Activated CD4-positive, alpha-beta T cell treated with anti-CD3 and anti-CD28 coated beads for 36 hours (primary cell): ENCODE results near the gene METTL23. TPM values are rescaled to one million over a fixed set of nuclear protein-coding genes. Genes with fewer than 3 reads are reported as not detected.

Experiments used
- ATAC-seq: fragments of 200-7000 bp; cut with Tn5 transposase; one replicate; pipeline ENCODE4 v1.10.0; 2021; ENCODE audit warnings: mild to moderate bottlenecking, moderate library complexity
- CTCF ChIA-PET: fragments of 350-600 bp; sonication (Branson Sonifier 250); formaldehyde crosslinking; loops from one replicate; lab custom pipeline; 2021; ENCODE audit warnings: antibody characterized with exemption; lab: Charles Lee
- POLR2A ChIA-PET: fragments of 350-600 bp; sonication (Branson Sonifier 250); formaldehyde crosslinking; loops from one replicate; lab custom pipeline; 2021; ENCODE audit warnings: antibody characterized with exemption, inconsistent platforms; lab: Charles Lee
- DNase-seq: peaks from one replicate; pipeline ENCODE4 v3.0.0-alpha.2; 2020
- H3K27ac Mint-ChIP-seq: one replicate; pipeline ENCODE4 v1.8.0; 2021; ENCODE audit warnings: mixed read lengths
- H3K27me3 Mint-ChIP-seq: one replicate; pipeline ENCODE4 v1.8.0; 2021; ENCODE audit warnings: mixed read lengths
- H3K36me3 Mint-ChIP-seq: one replicate; pipeline ENCODE4 v1.8.0; 2021; ENCODE audit warnings: low read depth, mixed read lengths
- H3K4me1 Mint-ChIP-seq: one replicate; pipeline ENCODE4 v1.8.0; 2021; ENCODE audit warnings: mixed read lengths
- H3K4me3 Mint-ChIP-seq: one replicate; pipeline ENCODE4 v1.8.0; 2021; ENCODE audit warnings: mild to moderate bottlenecking, moderate library complexity, mixed read lengths
- H3K9me3 Mint-ChIP-seq: one replicate; pipeline ENCODE4 v1.8.0; 2021; ENCODE audit warnings: low read depth, mixed read lengths
- intact Hi-C, 2 experiments: fragments of 100-400 bp; cut with DNase I in 1 of 2; cut with micrococcal nuclease in 1 of 2; formaldehyde crosslinking; loops; one replicate each; pipeline versions ENCODE4 v1.14.2 to v1.15.1; 2022 to 2024; cut with DNase I, micrococcal nuclease
- total RNA-seq, 2 experiments: library from RNA; stranded (reverse); gene quantifications; one replicate each; pipeline ENCODE4 v1.2.3, GENCODE V29; 2021

The METTL23 gene
- total RNA-seq, 2 experiments from 2014 or later, result 18.9 to 25.3 TPM

DNA sequence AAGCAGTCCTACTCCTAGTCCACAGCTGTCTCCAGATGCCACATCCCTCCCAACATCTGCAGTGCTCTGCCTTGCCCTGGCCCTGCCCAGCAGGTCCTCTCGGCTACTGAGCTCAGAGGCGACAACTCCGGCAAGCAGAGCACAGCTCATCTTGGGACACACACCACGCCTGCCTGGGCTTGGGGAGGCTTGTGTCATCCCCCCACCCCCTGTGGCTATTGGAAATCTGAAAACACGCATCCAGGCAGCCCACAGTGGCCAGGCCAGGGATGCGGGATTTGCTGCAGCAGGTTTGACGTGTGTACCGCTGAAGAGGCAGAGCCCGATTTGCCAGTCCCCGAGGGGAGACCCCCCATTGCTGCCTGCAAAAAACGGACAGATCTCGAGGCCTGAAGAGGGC is 41.3 kb upstream of the METTL23 start:
- H3K4me1 Mint-ChIP-seq, result peaks cover 1% of the 10 kb centered on the region
- DNase-seq (no peak), ATAC-seq (no peak)
- POLR2A ChIA-PET, result no interaction called here
- CTCF ChIA-PET, result no interaction called here
- H3K27ac Mint-ChIP-seq, result no peak overlapping the region
- H3K9me3 Mint-ChIP-seq, result no peaks in the 10 kb centered on the region
- intact Hi-C loops, result loop anchor here in 1 of 2 experiments (10.0 kb wide), 1 partner anchor 161 kb away; no protein-coding TSS in a partner anchor
- H3K4me3 Mint-ChIP-seq, result no peak overlapping the region
- H3K27me3 Mint-ChIP-seq, result no peaks in the 10 kb centered on the region
- no peaks in the 10 kb centered on the region for H3K36me3 Mint-ChIP-seq

DNA sequence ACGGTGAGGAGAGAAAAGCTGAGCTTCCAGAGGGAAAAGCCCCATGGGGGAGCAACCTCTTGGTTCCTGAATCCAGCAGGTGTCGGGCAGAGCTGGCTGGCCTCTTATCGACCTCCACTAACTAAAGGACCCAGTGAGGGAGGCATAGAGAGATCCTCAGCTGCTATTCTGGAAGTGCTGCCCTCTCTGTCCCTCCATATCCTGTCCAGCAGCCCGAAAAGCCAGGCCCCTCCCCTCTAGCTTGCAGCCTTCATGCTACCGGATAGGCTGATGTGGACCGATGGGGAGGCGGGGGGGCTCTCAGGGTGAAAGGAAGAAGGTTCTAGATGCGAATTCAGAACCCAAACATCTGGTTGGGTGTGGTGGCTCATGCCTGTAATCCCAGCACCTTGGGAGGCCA is 40.8 kb upstream of the METTL23 start:
- no peaks in the 10 kb centered on the region for H3K9me3 Mint-ChIP-seq
- CTCF ChIA-PET, result no interaction called here
- H3K27me3 Mint-ChIP-seq, result no peaks in the 10 kb centered on the region
- ATAC-seq (no peak), DNase-seq (no peak)
- intact Hi-C loops, result loop anchor here in 1 of 2 experiments (10.0 kb wide), 1 partner anchor 161 kb away; no protein-coding TSS in a partner anchor
- H3K27ac Mint-ChIP-seq, result no peak overlapping the region
- POLR2A ChIA-PET, result no interaction called here
- H3K4me3 Mint-ChIP-seq, result no peak overlapping the region
- H3K4me1 Mint-ChIP-seq, result peaks cover 1% of the 10 kb centered on the region
- H3K36me3 Mint-ChIP-seq, result no peaks in the 10 kb centered on the region

DNA sequence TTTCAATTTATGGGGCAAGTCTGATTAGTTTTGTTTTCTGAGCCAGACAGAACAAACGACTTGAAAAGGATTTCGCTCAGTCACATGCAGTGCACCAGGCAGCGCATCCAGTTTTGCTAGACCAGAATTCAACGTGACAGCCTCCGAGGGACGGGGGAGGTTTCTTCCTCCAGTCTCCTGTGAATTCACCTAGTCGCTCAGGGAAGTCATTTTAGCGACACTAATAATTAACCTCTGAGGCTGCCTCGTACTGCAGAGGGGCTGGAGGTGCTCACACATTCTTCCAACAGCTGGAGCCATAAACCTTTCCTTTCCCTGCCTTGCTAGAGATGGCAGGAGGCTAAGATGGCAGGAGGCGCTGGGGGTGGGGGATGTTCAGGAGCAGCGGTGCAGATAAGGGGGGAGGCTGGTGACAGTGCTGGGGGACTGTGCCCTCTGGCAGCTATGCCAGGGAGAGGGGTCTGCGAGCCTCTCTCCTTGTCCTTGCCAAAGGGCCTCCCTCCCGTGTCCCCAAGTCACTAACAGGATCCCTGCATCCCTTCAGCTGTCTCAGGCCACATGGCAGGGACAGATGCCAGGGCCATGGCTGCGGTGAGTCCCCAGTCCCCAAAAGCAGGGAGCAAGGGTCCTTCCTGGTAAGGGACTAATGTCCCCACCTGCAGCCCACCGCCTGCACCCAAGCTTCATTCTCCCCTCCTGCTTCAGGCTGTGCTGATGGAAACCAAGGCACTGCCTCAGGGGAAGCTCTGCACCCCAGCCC is 39.9 kb upstream of the METTL23 start:
- no peaks in the 10 kb centered on the region for H3K27me3 Mint-ChIP-seq
- ChIA-PET POLR2A (no interaction called here), CTCF (interaction anchor here (0.5 kb wide), 1 partner anchor 781 kb away, joined by 3 read pairs; no protein-coding TSS in a partner anchor)
- ATAC-seq, result no peak
- H3K27ac Mint-ChIP-seq, result no peak overlapping the region
- H3K4me1 Mint-ChIP-seq, result peaks cover 1% of the 10 kb centered on the region
- H3K4me3 Mint-ChIP-seq, result no peak overlapping the region
- DNase-seq, result no peak
- no peaks in the 10 kb centered on the region for H3K36me3 Mint-ChIP-seq
- no peaks in the 10 kb centered on the region for H3K9me3 Mint-ChIP-seq
- intact Hi-C loops, result loop anchor here in 1 of 2 experiments (10.0 kb wide), 1 partner anchor 162 kb away; no protein-coding TSS in a partner anchor

DNA sequence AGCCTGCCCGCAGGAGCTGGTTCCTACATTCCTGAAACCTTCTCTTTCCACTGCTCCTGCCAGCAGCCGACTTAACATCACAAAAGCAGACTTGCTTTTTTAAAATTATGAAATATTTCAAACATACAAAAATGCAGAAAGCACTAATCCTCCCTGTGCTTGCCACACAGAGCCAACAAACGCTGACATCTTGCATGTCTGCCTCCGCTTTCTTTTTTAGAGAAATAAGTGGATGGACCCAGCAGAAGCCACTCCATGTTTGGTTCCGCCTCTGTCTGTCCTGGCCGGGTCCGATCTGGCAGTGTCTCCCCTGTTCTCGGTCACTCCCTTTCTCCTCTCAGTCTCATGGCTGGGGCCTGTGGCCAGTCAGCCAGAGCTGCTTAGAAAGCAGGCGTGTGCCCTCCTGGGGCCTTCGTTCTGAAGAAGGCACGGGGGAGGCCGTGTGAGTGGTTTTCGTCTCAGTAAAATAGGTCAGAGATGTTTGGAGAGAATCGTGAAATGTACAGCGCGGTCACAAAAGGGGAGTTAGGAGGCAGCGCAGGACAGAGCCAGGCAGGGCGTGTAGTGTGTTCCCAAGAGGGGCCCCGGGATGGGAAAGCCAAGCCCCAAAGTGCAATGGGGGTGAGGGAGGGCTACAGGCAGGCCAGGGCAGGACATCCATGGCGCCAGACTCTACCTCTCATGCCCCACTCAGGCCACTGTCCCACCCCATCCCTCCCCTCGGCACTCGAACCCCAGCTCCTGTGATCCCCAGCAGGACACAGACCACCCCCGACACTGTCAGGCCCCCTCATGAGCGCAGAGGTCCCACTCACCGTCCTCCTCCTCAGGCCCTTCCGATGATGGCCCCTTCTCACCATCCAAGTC is 39.1 kb upstream of the METTL23 start:
- Mint-ChIP-seq H3K9me3 (no peaks in the 10 kb centered on the region), H3K27me3 (no peaks in the 10 kb centered on the region), H3K36me3 (no peaks in the 10 kb centered on the region), H3K27ac (no peak overlapping the region), H3K4me1 (no peaks in the 10 kb centered on the region), H3K4me3 (no peak overlapping the region)
- ChIA-PET POLR2A (no interaction called here), CTCF (interaction anchor here (0.5 kb wide), 1 partner anchor 782 kb away, joined by 3 read pairs; no protein-coding TSS in a partner anchor)
- DNase-seq (no peak), ATAC-seq (no peak)
- intact Hi-C loops, result loop anchor here in 1 of 2 experiments (10.0 kb wide), 1 partner anchor 163 kb away; no protein-coding TSS in a partner anchor

DNA sequence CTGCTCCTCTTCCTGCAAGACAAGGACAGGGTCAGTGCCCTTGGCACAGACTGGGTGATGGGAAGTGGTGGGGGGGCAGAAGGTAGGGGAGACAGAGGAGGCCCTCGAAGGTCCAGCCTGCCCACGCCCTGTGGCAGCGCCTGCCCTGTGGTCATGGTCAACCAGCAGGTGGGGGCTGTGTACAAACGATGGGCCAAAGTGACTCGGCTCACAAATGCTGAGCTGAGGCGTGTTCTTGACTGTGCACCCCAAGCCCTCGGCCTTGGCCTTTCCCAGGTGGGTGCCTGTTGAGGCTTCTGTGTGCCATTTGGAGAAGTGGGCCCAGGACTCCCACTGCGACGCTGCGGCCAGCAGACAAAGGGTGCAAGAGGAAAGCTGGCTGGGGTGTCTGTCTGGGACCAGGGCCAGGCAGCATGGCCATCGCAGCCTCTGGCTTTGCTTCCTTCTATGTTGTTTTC is 38.4 kb upstream of the METTL23 start:
- no peak for DNase-seq
- H3K27me3 Mint-ChIP-seq, result no peaks in the 10 kb centered on the region
- intact Hi-C loops, result loop anchor here in 1 of 2 experiments (10.0 kb wide), 1 partner anchor 163 kb away; no protein-coding TSS in a partner anchor
- H3K4me1 Mint-ChIP-seq, result no peaks in the 10 kb centered on the region
- ChIA-PET POLR2A (no interaction called here), CTCF (no interaction called here)
- no peaks in the 10 kb centered on the region for H3K36me3 Mint-ChIP-seq
- ATAC-seq, result no peak
- H3K9me3 Mint-ChIP-seq, result no peaks in the 10 kb centered on the region
- no peak overlapping the region for H3K4me3 Mint-ChIP-seq
- no peak overlapping the region for H3K27ac Mint-ChIP-seq

DNA sequence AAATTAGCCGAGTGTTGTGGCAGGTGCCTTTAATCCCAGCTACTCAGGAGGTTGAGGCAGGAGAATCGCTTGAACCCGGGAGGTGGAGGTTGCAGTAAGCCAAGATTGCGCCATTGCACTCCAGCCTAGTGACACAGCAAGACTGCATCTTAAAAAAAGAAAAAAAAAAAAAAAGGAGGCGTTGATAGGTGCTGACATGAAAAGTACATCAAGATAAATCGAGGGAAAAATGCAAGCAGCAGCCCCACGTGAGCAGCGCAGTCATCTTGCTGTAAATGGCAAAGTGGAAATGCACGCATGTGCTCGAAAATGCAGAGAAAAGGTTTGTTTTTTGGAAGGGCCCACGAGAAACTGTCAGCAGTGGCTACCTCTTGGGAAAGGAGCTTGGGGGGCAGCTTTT is 36.8 kb upstream of the METTL23 start:
- Mint-ChIP-seq H3K27ac (no peak overlapping the region), H3K27me3 (no peaks in the 10 kb centered on the region), H3K4me1 (no peaks in the 10 kb centered on the region), H3K4me3 (no peak overlapping the region), H3K9me3 (no peaks in the 10 kb centered on the region), H3K36me3 (no peaks in the 10 kb centered on the region)
- ChIA-PET POLR2A (no interaction called here), CTCF (no interaction called here)
- DNase-seq (no peak), ATAC-seq (no peak)
- intact Hi-C loops, result loop anchor here in 1 of 2 experiments (10.0 kb wide), 1 partner anchor 165 kb away; no protein-coding TSS in a partner anchor

DNA sequence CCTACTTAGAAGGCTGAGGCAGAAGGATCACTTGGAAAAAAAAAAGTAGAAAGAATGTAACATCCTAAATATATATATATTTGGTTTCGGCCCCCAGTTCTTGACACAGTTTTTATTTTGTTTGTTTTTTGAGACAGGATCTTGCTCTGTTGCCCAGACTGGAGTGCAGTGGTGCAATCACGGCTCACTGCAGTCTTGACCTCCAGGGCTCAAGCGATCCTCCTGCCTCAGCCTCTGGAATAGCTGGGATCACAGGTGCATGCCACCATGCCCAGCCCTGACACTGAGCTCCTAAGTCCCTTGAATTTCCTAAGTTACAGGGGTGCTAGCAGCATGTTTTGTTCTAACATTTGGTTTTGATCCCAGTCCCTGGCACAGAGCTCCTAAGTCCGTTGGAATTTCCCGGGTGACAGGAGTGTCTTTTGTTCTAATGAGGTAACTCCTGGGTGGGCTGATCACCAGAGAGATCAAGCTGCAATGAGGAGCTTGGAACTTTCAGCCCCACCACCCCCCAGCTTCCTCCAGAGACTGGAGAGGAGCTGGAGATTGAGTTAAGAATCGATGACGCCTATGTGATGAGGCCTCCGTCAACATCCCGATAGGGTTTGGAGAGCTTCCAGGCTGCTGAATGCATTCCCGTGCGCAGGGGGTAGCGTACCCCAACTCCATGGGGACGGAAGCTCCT is 35.9 kb upstream of the METTL23 start:
- DNase-seq (no peak), ATAC-seq (no peak)
- no peaks in the 10 kb centered on the region for H3K36me3 Mint-ChIP-seq
- H3K9me3 Mint-ChIP-seq, result no peaks in the 10 kb centered on the region
- no peaks in the 10 kb centered on the region for H3K27me3 Mint-ChIP-seq
- ChIA-PET CTCF (interaction anchor here (0.7 to 1.1 kb wide), 3 partner anchors 9 to 168 kb away, joined by 3 to 4 read pairs (median 4); no protein-coding TSS in a partner anchor), POLR2A (interaction anchor here (0.6 kb wide), 1 partner anchor 18 kb away, joined by 12 read pairs; no protein-coding TSS in a partner anchor)
- H3K4me1 Mint-ChIP-seq, result peaks cover 2% of the 10 kb centered on the region
- H3K4me3 Mint-ChIP-seq, result no peak overlapping the region
- no peak overlapping the region for H3K27ac Mint-ChIP-seq
- intact Hi-C loops, result no loop called here

DNA sequence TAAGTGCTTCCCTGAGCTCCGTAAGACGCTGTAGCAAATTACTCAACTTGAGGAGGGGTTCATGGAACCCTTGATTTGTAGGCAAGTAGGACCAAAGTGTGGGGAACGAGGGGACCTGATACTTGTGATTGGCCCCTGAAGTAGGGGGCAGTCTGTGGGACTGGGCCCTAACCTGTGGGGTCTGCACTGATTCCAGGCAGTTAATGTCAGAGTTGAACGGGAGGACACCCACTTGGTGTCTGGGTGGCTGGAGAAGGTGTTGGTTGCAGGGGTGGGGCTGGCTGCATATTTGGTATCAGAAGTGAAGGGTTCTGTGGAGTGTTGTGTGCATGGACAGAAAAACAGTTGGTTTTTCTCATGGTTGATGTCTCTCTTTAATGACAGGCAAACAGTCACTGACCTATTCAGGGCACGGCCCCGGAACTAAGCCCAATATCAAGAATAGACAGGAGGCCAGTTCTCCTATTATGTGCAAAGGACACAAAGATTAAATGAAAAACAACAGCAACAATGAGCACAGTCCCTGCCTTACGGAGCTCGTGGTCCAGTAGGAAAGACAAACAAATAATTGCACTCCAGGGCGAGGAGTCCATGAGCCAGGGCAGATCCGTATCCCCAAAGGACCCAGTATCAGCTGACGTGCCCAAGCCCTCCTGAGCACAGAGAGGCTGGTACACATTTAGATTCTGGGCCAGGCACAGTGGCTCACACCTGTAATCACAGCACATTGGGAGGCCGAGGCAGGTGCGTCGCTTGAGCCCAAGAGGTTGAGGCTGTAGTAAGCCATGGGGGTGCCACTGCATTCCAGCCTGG is 35.1 kb upstream of the METTL23 start:
- DNase-seq, result no peak
- CTCF ChIA-PET, result interaction anchor here (0.7 to 1.1 kb wide), 3 partner anchors 10 to 168 kb away, joined by 3 to 4 read pairs (median 4); no protein-coding TSS in a partner anchor
- H3K36me3 Mint-ChIP-seq, result no peaks in the 10 kb centered on the region
- H3K4me3 Mint-ChIP-seq, result no peak overlapping the region
- H3K4me1 Mint-ChIP-seq, result peaks cover 4% of the 10 kb centered on the region
- no peak for ATAC-seq
- no peaks in the 10 kb centered on the region for H3K27me3 Mint-ChIP-seq
- H3K27ac Mint-ChIP-seq, result no peak overlapping the region
- H3K9me3 Mint-ChIP-seq, result no peaks in the 10 kb centered on the region
- intact Hi-C loops, result no loop called here
- POLR2A ChIA-PET, result interaction anchor here (0.6 kb wide), 1 partner anchor 19 kb away, joined by 12 read pairs; no protein-coding TSS in a partner anchor

DNA sequence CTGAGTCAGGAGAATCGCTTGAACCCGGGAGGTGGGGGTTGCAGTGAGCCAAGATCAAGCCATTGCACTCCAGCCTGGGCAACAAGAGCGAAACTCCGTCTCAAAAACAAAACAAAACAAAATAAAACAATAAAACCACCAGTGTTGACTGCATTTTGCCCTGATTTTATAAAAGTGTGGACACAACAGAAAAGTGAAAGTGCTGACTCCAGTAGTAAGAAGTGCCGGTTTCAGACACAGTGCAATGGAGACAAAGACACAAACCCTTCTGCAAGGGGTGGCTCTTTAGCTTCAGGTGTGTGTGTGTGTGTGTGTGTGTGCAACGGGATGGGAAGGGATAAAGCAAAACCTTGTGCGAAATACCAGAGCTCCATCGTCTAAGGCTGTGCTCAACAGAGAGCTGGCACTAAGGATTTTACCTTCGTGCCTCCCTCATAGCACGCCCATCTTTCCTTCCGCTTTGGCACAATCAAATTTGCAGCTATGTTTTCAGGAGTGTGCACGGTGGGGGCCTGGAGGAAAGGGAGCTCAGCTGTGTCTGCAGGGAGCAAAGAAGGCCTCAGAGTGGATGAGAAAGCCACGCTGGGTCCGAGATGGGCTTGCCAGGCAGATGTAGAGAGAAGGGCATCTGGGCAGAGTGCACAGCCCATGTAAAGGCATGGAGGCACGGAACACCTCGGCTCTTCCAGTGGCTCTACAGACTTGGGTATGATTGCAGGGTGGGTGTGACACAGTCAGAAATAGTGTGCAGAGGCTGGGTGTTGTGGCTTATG is 31.4 kb upstream of the METTL23 start:
- Mint-ChIP-seq H3K27me3 (no peaks in the 10 kb centered on the region), H3K27ac (no peak overlapping the region), H3K4me3 (no peak overlapping the region), H3K4me1 (peaks cover 5% of the 10 kb centered on the region), H3K36me3 (no peaks in the 10 kb centered on the region), H3K9me3 (no peaks in the 10 kb centered on the region)
- no peak for DNase-seq
- ChIA-PET POLR2A (no interaction called here), CTCF (interaction anchor here (0.5 to 2.5 kb wide), 2 partner anchors 9 to 18 kb away, joined by 3 to 8 read pairs; no protein-coding TSS in a partner anchor)
- intact Hi-C loops, result no loop called here
- no peak for ATAC-seq
